Measurements from ENCODE around the gene REEP1. TPM values are rescaled to one million over a fixed set of nuclear protein-coding genes. Genes with fewer than 3 reads are reported as not detected.

The REEP1 gene
- total and polyA plus RNA-seq, 2 of the 8 experiments (the other 6 are each of a cell fraction or from before 2014, with no cell fraction given) = 0.74 to 1.5 TPM

DNA sequence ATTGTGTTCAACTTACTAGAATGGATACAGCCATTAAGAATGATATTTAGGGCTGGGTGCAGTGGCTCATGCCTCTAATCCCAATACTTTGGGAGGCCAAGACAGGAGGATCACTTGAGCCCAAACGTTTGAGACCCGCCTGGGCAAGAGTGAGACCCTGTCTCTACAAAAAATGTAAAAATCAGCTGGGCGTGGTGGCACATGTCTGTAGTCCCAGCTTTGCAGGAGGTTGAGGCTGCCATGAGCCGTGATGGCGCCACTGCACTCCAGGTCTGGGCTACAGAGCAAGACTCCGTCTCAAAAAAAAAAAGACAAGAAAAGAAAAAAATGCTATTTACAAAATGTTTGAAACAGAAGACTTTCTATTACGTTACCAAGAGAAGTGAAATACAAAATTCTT is 30.0 kb downstream of the REEP1 start:
- Histone ChIP-seq H3K23me2 (ENCODE audit: low read depth, low read length) (no peaks in the 10 kb centered on the region; the same call in 1 of the 2 replicates), H2AFZ (ENCODE audit: low read length) (no peak overlapping the region), H2BK5ac (ENCODE audit: low read depth, low read length) (no peak overlapping the region), H3K79me1 (ENCODE audit: low read depth, low read length) (no peaks in the 10 kb centered on the region), H4K91ac (replicated peaks; ENCODE audit: insufficient read length, low read length) (no peak overlapping the region), H3K56ac (replicated peaks; ENCODE audit: insufficient read length, low read depth, low read length) (no peak overlapping the region), H2BK12ac (ENCODE audit: low read depth, low read length) (no peak overlapping the region), H2BK120ac (replicated peaks; ENCODE audit: low read depth, low read length) (no peak overlapping the region), H4K20me1 (replicated peaks in 1 of 2; ENCODE audit: control insufficient read depth in 1 of 2, insufficient read depth in 2 of 2, low read length in 2 of 2) (no peaks in the 10 kb centered on the region), H3K4me1 (replicated peaks in 1 of 4; ENCODE audit: control insufficient read depth in 3 of 4, insufficient read depth in 4 of 4, low read length in 3 of 4) (no peaks in the 10 kb centered on the region), H3K4ac (replicated peaks; ENCODE audit: insufficient read length, low read depth, low read length) (no peak overlapping the region), H4K8ac (ENCODE audit: extremely low read depth, insufficient read depth, low read length) (no peak overlapping the region), H2BK20ac (ENCODE audit: low read length) (no peak overlapping the region), H3K27ac (ENCODE audit: low read depth, low read length) (no peak overlapping the region), H3K18ac (ENCODE audit: extremely low read depth, low read length) (no peak overlapping the region), H2BK15ac (ENCODE audit: low read length) (no peak overlapping the region), H2AK5ac (ENCODE audit: low read depth, low read length) (no peak overlapping the region), H3K4me3 (ENCODE audit: extremely low read depth in 1 of 4, insufficient read depth in 2 of 4, low read depth in 3 of 4, low read length in 4 of 4) (no peak overlapping the region), H3K79me2 (ENCODE audit: control insufficient read depth in 1 of 2, insufficient read depth in 2 of 2, low read length in 2 of 2) (no peaks in the 10 kb centered on the region), H3K27me3 (replicated peaks in 1 of 4; ENCODE audit: control insufficient read depth in 3 of 4, extremely low read depth in 1 of 4, insufficient read depth in 3 of 4, low read length in 3 of 4) (no peaks in the 10 kb centered on the region), H3K9ac (replicated peaks in 1 of 4; ENCODE audit: extremely low read depth in 1 of 4, low read depth in 3 of 4, low read length in 3 of 4) (no peak overlapping the region), H3K36me3 (ENCODE audit: control insufficient read depth in 2 of 4, insufficient read depth in 4 of 4, low read length in 3 of 4) (no peaks in the 10 kb centered on the region), H3K23ac (ENCODE audit: insufficient read length) (no peak overlapping the region), H3K4me2 (ENCODE audit: insufficient read depth in 1 of 2, low read depth in 2 of 2, low read length in 2 of 2) (no peak overlapping the region), H3K14ac (ENCODE audit: insufficient read length) (no peak overlapping the region), H4K5ac (ENCODE audit: insufficient read length, low read depth, low read length) (no peak overlapping the region), H3K9me3 (ENCODE audit: insufficient read depth in 2 of 2, low read depth in 1 of 2, low read length in 1 of 2) (no peaks in the 10 kb centered on the region)
- ChIA-PET CTCF (ENCODE audit: partially characterized antibody) (interaction anchor here (2.4 to 3.0 kb wide), 3 partner anchors 10 to 86 kb away, joined by 9 to 16 read pairs (median 16); no protein-coding TSS in a partner anchor), POLR2A (ENCODE audit: partially characterized antibody) (no interaction called here)
- no peak for FAIRE-seq
- WGBS, 2 experiments (ENCODE audit: extremely low coverage in 1 of 2, insufficient coverage in 1 of 2, insufficient read length in 1 of 2, insufficient replicate concordance in 2 of 2, low coverage in 1 of 2, low lambda C conversion rate in 2 of 2, missing lambda C conversion rate in 1 of 2) = 90% methylated on average over 5 of the region's 7 CpGs; no CpG with 5 or more reads in 1 of the 2 experiments
- DNase-seq (ENCODE audit: low read depth in 1 of 2, low spot score in 2 of 2) = no peak
- TF ChIP-seq CBX8 (IDR thresholded peaks at IDR 0.05; ENCODE audit: borderline replicate concordance, low read depth, low read length) = no peak
- TF ChIP-seq, protein P1, sequence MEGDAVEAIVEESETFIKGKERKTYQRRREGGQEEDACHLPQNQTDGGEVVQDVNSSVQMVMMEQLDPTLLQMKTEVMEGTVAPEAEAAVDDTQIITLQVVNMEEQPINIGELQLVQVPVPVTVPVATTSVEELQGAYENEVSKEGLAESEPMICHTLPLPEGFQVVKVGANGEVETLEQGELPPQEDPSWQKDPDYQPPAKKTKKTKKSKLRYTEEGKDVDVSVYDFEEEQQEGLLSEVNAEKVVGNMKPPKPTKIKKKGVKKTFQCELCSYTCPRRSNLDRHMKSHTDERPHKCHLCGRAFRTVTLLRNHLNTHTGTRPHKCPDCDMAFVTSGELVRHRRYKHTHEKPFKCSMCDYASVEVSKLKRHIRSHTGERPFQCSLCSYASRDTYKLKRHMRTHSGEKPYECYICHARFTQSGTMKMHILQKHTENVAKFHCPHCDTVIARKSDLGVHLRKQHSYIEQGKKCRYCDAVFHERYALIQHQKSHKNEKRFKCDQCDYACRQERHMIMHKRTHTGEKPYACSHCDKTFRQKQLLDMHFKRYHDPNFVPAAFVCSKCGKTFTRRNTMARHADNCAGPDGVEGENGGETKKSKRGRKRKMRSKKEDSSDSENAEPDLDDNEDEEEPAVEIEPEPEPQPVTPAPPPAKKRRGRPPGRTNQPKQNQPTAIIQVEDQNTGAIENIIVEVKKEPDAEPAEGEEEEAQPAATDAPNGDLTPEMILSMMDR (IDR thresholded peaks at IDR 0.05; ENCODE audit: control extremely low read depth in 1 of 3, insufficient read depth in 1 of 3, low read depth in 1 of 3, low read length in 3 of 3) = no peak
- no peak for TF ChIP-seq USF2 (IDR thresholded peaks at IDR 0.05; ENCODE audit: low read length)
- no peak for TF ChIP-seq JUND (IDR thresholded peaks at IDR 0.05; ENCODE audit: low read length)
- TF ChIP-seq SUZ12 (IDR thresholded peaks at IDR 0.05; ENCODE audit: low read length) = no peak
- no peak for TF ChIP-seq RXRA (IDR thresholded peaks at IDR 0.05; ENCODE audit: insufficient read depth, low read depth, low read length)
- no peak for TF ChIP-seq POLR2AphosphoS5 (IDR thresholded peaks at IDR 0.05; ENCODE audit: low read depth, low read length)
- TF ChIP-seq POU5F1 (IDR thresholded peaks at IDR 0.05; ENCODE audit: low read depth, low read length) = no peak
- TF ChIP-seq SRF (IDR thresholded peaks at IDR 0.05; ENCODE audit: low read depth, low read length) = no peak
- no peak for TF ChIP-seq CHD2 (IDR thresholded peaks at IDR 0.05; ENCODE audit: low read length)

Measured in H1 (cell line).